ENCODE results near the gene ACBD4.

GRCh38 chr17:45128989-45129388 lies 6.5 kb upstream of the ACBD4 start:
- no peak for TF ChIP-seq FOXJ3 (CRISPR knock-in tag; IDR thresholded peaks at IDR 0.05)
- TF ChIP-seq CTCF (IDR thresholded peaks at IDR 0.05) = no peak
- no peak for TF ChIP-seq POLR2AphosphoS5 (IDR thresholded peaks at IDR 0.05; ENCODE audit: low read depth, low read length)
- no peak for TF ChIP-seq RAD21 (IDR thresholded peaks at IDR 0.05; ENCODE audit: low read length)
- TF ChIP-seq NRF1 (IDR thresholded peaks at IDR 0.05; ENCODE audit: low read depth, low read length) = no peak
- TF ChIP-seq FOXM1 (IDR thresholded peaks at IDR 0.05; ENCODE audit: low read depth) = no peak
- no peak for TF ChIP-seq REST (IDR thresholded peaks at IDR 0.05; ENCODE audit: low read depth, low read length)
- no peak for TF ChIP-seq TEAD4 (IDR thresholded peaks at IDR 0.05; ENCODE audit: borderline replicate concordance, insufficient read depth)
- no peak for TF ChIP-seq USF2 (IDR thresholded peaks at IDR 0.05; ENCODE audit: borderline replicate concordance, low read depth, low read length)
- no peak for TF ChIP-seq MXI1 (IDR thresholded peaks at IDR 0.05; ENCODE audit: low read depth, low read length)
- TF ChIP-seq YY1 (IDR thresholded peaks at IDR 0.05; ENCODE audit: low read depth) = no peak
- no peak for TF ChIP-seq MEF2A (IDR thresholded peaks at IDR 0.05; ENCODE audit: borderline replicate concordance, low read depth)
- TF ChIP-seq SMC3 (IDR thresholded peaks at IDR 0.05; ENCODE audit: low read depth, low read length) = no peak

Data from SK-N-SH (cell line).